Subcutaneous adipose tissue (tissue), 4 donors: ENCODE measurements around the gene MAGI2. TPM values are rescaled to one million over a fixed set of nuclear protein-coding genes. Genes with fewer than 3 reads are reported as not detected.

Experiments
- total RNA-seq, 4 donors: library from RNA; depleted of rRNA; stranded (reverse); fragments of >200 nt; gene quantifications; one replicate each; pipeline ENCODE4 v1.1.0, GENCODE V29; 2016
- TF ChIP-seq, protein P1 (sequence below): fragments of 450-650 bp; IDR thresholded peaks from one replicate; pipeline ENCODE4 v1.5.1; 2016; ENCODE audit warnings: low read depth, mild to moderate bottlenecking, control low read depth, antibody characterized with exemption, moderate library complexity

MAGI2 gene
- total RNA-seq, 4 donors from 2014 or later = 13.7 to 22.9 (median 17.7) TPM

DNA sequence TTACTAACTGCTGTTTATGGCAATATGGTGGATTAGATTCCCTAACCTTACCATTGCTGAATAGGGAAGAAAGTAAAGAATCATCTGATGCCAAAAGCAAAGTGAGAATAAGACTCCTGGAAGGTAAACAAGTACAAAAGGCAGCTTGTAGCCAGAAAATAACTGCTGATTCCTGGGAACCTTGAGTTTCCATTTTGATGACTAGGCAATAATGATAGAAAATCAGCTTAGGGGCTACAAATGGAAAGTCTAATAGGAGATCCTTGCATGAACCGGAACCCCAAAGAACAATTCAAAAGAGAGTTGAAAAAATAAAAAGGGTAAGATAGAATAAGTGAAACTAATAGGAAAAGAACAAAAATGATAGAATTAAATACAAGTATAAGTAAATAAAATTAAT, 1338.5 kb downstream of the MAGI2 start:
- TF ChIP-seq, protein P1, sequence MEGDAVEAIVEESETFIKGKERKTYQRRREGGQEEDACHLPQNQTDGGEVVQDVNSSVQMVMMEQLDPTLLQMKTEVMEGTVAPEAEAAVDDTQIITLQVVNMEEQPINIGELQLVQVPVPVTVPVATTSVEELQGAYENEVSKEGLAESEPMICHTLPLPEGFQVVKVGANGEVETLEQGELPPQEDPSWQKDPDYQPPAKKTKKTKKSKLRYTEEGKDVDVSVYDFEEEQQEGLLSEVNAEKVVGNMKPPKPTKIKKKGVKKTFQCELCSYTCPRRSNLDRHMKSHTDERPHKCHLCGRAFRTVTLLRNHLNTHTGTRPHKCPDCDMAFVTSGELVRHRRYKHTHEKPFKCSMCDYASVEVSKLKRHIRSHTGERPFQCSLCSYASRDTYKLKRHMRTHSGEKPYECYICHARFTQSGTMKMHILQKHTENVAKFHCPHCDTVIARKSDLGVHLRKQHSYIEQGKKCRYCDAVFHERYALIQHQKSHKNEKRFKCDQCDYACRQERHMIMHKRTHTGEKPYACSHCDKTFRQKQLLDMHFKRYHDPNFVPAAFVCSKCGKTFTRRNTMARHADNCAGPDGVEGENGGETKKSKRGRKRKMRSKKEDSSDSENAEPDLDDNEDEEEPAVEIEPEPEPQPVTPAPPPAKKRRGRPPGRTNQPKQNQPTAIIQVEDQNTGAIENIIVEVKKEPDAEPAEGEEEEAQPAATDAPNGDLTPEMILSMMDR = no peak

DNA sequence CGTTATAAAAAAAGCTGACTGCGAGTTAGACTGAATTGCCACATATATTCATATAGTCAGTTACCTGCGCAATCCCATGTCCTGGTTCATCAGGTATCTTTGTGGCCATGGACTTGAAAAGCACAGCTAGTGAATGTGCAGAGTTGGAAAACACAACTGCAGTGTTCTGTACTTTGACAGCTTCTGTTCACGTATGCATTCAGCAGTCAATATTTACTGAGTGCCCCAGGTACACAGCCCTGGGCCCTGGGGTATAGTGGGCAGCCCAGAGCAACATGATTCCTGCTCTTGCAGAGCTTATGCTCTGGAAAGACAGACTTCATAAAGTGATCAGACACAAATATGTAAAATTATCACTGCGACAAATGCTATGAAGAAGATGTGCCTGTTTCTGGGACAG, 1341.0 kb downstream of the MAGI2 start:
- TF ChIP-seq, protein P1 = no peak

DNA sequence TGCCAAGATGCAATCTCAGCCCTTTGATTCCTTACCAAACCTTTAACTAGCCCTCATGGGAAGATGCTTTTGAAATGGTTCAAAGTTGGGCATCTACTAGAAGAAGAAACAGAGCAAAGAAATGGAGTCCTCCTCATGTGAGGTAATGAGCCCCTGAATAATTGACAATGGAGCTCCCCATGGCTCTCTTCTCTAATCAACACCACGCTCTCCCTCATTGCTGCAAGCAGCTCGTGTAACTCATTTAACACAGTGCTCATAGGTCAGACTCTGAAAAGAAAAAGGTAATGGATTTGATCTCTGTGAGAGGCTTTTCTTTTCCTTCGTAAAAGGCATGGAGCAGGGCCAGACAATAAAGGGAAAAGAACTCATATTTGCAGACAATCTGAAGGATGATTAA, 1342.1 kb downstream of the MAGI2 start:
- TF ChIP-seq, protein P1 = no peak

DNA sequence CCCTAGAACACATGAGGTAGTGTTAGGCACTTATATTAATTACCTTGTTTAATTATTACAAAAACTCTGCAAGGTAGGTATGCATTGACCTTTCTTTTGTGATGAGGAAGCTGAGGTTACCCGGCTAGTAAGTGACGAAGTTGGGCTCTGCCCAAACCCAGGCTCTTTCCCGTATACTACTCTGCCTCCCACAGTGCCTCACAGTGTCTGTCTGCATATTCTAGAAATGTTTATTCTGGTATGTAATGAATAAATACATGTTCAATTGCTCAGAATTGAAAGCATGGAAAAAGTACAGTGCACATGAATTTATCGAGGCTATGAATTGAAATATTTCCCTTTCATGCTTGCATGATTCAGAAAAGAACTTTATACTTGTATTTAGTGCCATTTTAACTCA, 1350.0 kb downstream of the MAGI2 start:
- TF ChIP-seq, protein P1 = no peak

DNA sequence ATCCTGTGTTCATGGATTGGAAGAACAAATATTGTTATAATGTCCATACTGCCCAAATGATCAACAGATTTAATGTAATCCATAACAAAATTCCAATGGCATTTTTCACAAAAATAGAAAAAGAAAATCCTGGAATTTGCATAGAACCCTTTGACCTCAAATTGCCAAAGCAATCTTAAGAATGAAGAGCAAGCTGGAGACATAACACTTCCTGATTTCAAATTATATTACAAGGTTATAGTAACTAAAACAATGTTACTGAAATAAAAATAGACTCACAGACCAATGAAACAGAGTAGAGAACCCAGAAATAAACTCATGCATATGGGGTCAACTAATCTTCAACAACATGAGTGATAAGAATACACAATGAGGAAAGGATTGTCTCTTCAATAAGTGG, 1352.4 kb downstream of the MAGI2 start:
- TF ChIP-seq, protein P1 = no peak

DNA sequence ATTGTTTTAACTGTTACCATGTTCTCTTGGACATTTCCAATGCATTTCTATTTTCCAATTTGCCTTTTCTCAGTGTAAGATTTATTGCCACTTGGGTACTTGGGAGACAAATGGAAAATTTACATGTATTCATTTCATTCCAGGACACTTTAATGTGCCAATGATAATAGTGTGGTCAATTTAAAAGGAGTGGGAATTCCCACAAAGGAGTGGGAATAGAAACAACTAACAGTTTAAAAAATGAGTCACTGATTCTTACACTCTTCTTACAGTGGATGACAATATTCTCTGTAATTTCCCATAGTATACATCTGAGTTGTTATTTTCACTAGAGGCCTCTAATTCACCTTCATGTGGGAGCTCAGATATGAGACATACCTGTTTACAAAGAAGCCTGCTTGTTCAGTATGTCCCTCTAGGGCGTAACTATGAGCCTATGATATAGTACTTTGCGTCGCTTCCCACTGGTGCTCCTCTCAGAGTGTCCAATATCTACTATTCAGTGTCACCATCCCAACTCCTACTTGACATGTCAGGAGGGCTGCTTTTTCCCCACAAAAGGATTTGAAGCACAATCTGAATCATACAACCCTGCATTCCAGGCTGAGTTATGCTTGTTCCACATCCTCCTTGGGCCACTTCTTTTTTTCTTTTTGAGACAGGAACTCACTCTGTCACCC, 1353.6 kb downstream of the MAGI2 start:
- TF ChIP-seq, protein P1 = no peak

DNA sequence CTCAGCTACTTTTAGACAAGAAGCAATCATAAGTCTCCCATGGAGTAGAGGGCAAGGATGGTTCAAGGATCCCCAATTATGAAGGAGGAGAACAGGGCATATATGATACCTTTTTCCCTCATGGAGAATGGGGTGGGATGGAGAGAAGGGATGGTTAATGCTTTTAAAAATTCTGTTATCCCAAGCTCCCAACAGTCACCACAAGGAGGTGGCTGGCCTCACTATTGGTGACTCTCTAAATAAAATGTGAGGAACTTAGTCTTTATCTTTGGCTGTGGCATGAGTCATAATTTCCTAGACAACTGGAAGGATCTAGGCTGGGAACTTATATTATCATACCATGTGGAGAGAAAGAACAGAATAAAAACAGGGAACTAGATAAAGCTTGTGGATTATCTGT, 1357.9 kb downstream of the MAGI2 start:
- TF ChIP-seq, protein P1 = no peak
